ENCODE measurements around the gene PDE1C. TPM values are rescaled to one million over a fixed set of nuclear protein-coding genes. Genes with fewer than 3 reads are reported as not detected.

The PDE1C gene
- total RNA-seq, 1 donor from 2014 or later = 0.26 TPM

DNA sequence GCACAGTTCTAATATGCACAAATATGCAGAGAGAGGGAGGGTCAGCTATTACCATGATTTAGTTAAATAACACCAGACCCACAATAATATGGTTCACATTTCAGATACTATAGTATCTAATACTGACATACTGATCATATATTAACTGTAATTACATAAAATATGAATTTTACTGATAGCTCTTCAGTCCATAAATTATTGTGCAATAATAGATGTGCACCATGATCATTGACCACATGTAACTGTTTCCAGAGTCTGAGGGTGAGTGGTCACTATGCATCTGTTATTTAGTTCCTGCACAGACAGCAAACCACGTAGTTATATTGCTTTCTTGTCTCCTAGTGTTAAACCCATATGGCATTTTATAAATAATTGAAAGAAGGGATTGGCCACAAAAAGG, 353.9 kb downstream of the PDE1C start:
- peaks cover 20% of the 10 kb centered on the region for H3K36me3 Mint-ChIP-seq (ENCODE audit: low read depth)
- no peak for DNase-seq (ENCODE audit: low read depth, low spot score)
- H3K9me3 Mint-ChIP-seq = peaks cover 11% of the 10 kb centered on the region
- H3K4me3 Mint-ChIP-seq = no peak overlapping the region
- no peak for TF ChIP-seq CTCF (conservative IDR thresholded peaks at IDR 0.05)
- no peak overlapping the region for H3K27ac Mint-ChIP-seq (ENCODE audit: unreplicated experiment)
- H3K4me1 Mint-ChIP-seq = no peaks in the 10 kb centered on the region
- peaks cover 9% of the 10 kb centered on the region for H3K27me3 Mint-ChIP-seq (ENCODE audit: low read depth)

GRCh38 chr7:31710171-31710570, 360.0 kb downstream of the PDE1C start:
- peaks cover 9% of the 10 kb centered on the region for H3K27me3 Mint-ChIP-seq (ENCODE audit: low read depth)
- DNase-seq (ENCODE audit: low read depth, low spot score) = no peak
- no peak for TF ChIP-seq CTCF (conservative IDR thresholded peaks at IDR 0.05)
- peaks cover 14% of the 10 kb centered on the region for H3K4me1 Mint-ChIP-seq
- no peak overlapping the region for H3K4me3 Mint-ChIP-seq
- H3K9me3 Mint-ChIP-seq = peaks cover 12% of the 10 kb centered on the region
- peaks cover 20% of the 10 kb centered on the region for H3K36me3 Mint-ChIP-seq (ENCODE audit: low read depth)
- H3K27ac Mint-ChIP-seq (ENCODE audit: unreplicated experiment) = peak overlapping the region; percentile 87

DNA sequence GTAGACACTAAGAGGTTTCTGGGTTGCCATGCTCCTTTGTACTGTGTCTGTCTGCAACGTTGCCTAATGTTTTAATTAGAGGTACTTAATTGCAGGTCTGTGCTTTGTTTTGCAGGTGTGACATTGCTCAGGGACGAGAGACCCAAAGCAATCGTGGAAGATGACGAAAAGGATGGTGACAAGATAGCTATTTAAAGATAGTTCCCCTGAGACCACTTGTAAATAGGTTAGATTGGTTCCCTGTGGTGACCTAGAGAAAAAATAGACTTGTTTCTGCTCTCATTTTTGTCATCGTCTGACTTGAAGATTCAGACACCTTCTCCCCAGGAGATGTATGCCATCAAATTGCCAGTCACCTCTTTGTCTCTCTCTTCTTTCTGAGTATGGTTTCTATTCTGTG, 363.1 kb downstream of the PDE1C start:
- H3K27me3 Mint-ChIP-seq (ENCODE audit: low read depth) = peaks cover 4% of the 10 kb centered on the region
- DNase-seq (ENCODE audit: low read depth, low spot score) = no peak
- H3K9me3 Mint-ChIP-seq = peaks cover 9% of the 10 kb centered on the region
- H3K36me3 Mint-ChIP-seq (ENCODE audit: low read depth) = peaks cover 5% of the 10 kb centered on the region
- no peak for TF ChIP-seq CTCF (conservative IDR thresholded peaks at IDR 0.05)
- no peak overlapping the region for H3K4me3 Mint-ChIP-seq
- H3K27ac Mint-ChIP-seq (ENCODE audit: unreplicated experiment) = no peak overlapping the region
- H3K4me1 Mint-ChIP-seq = peaks cover 14% of the 10 kb centered on the region

- H3K4me3 Mint-ChIP-seq = no peak overlapping the region
These were observed 364.8 kb downstream of the PDE1C start for GRCh38 chr7:31705377-31705776.

DNA sequence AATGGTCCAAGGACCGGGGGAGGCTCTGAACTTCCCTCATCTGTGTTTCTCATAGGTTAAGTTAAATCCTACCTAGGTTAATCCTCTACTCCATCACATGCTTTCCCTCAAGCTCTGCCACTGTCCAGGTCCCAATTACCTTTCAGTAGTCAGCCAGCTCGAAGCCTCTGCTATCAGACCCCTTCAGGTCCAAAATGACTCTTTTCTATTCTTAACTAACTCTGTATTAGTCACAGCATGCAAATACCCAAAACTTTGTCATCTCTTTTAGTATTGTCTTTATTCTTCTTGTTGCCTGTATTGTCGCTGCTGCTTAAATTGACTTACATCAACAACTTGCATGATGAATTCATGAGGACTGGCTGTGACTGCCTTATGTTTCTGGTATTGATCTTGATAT, 367.9 kb downstream of the PDE1C start:
- H3K27ac Mint-ChIP-seq (ENCODE audit: unreplicated experiment) = no peak overlapping the region
- TF ChIP-seq CTCF (conservative IDR thresholded peaks at IDR 0.05) = no peak
- H3K4me3 Mint-ChIP-seq = no peak overlapping the region
- H3K27me3 Mint-ChIP-seq (ENCODE audit: low read depth) = peaks cover 7% of the 10 kb centered on the region
- H3K9me3 Mint-ChIP-seq = peaks cover 9% of the 10 kb centered on the region
- no peak for DNase-seq (ENCODE audit: low read depth, low spot score)
- H3K4me1 Mint-ChIP-seq = no peaks in the 10 kb centered on the region
- H3K36me3 Mint-ChIP-seq (ENCODE audit: low read depth) = no peaks in the 10 kb centered on the region

More at GRCh38 chr7:31705377-31705776, 364.8 kb downstream of the PDE1C start:
- no peak for TF ChIP-seq CTCF (conservative IDR thresholded peaks at IDR 0.05)
- no peak for DNase-seq (ENCODE audit: low read depth, low spot score)
- Mint-ChIP-seq H3K4me1 (peaks cover 8% of the 10 kb centered on the region), H3K27me3 (ENCODE audit: low read depth) (no peaks in the 10 kb centered on the region), H3K27ac (ENCODE audit: unreplicated experiment) (peak overlapping the region; percentile 46), H3K36me3 (ENCODE audit: low read depth) (no peaks in the 10 kb centered on the region), H3K9me3 (peaks cover 5% of the 10 kb centered on the region)
